Activated CD4-positive, alpha-beta memory T cell treated with anti-CD3 and anti-CD28 coated beads for 36 hours (primary cell): ENCODE measurements around the gene HLA-A. TPM values are rescaled to one million over a fixed set of nuclear protein-coding genes. Genes with fewer than 3 reads are reported as not detected.

Experiments used
- CTCF ChIA-PET: fragments of 350-600 bp; sonication (Branson Sonifier 250); formaldehyde crosslinking; loops from one replicate; lab custom pipeline; 2021; ENCODE audit warnings: antibody characterized with exemption, inconsistent platforms; lab: Charles Lee
- POLR2A ChIA-PET: fragments of 350-600 bp; sonication (Branson Sonifier 250); formaldehyde crosslinking; loops from one replicate; lab custom pipeline; 2021; ENCODE audit warnings: antibody characterized with exemption; lab: Charles Lee
- DNase-seq: peaks from one replicate; pipeline ENCODE4 v3.0.0-alpha.2; 2020
- H3K27ac Mint-ChIP-seq: one replicate; pipeline ENCODE4 v1.8.0; 2021; ENCODE audit warnings: mixed read lengths
- H3K27me3 Mint-ChIP-seq: one replicate; pipeline ENCODE4 v1.8.0; 2021; ENCODE audit warnings: mixed read lengths
- H3K36me3 Mint-ChIP-seq: one replicate; pipeline ENCODE4 v1.8.0; 2021; ENCODE audit warnings: mixed read lengths
- H3K4me1 Mint-ChIP-seq: one replicate; pipeline ENCODE4 v1.8.0; 2021; ENCODE audit warnings: low read depth, mixed read lengths
- H3K4me3 Mint-ChIP-seq: one replicate; pipeline ENCODE4 v1.8.0; 2021; ENCODE audit warnings: mild to moderate bottlenecking, mixed read lengths
- H3K9me3 Mint-ChIP-seq: one replicate; pipeline ENCODE4 v1.8.0; 2021; ENCODE audit warnings: mixed read lengths
- intact Hi-C: fragments of 100-400 bp; cut with micrococcal nuclease; formaldehyde crosslinking; loops from one replicate; pipeline ENCODE4 v1.15.1; 2023
- total RNA-seq, 2 experiments: library from RNA; stranded (reverse); gene quantifications; one replicate each; pipeline ENCODE4 v1.2.3, GENCODE V29; 2021

Gene HLA-A
- total RNA-seq = 1,000 to 10,000 TPM; 1,413 to 1,470 TPM

DNA sequence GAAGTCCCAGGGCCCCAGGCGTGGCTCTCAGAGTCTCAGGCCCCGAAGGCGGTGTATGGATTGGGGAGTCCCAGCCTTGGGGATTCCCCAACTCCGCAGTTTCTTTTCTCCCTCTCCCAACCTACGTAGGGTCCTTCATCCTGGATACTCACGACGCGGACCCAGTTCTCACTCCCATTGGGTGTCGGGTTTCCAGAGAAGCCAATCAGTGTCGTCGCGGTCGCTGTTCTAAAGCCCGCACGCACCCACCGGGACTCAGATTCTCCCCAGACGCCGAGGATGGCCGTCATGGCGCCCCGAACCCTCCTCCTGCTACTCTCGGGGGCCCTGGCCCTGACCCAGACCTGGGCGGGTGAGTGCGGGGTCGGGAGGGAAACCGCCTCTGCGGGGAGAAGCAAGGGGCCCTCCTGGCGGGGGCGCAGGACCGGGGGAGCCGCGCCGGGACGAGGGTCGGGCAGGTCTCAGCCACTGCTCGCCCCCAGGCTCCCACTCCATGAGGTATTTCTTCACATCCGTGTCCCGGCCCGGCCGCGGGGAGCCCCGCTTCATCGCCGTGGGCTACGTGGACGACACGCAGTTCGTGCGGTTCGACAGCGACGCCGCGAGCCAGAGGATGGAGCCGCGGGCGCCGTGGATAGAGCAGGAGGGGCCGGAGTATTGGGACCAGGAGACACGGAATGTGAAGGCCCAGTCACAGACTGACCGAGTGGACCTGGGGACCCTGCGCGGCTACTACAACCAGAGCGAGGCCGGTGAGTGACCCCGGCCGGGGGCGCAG lies at the start of gene HLA-A:
HLA-A (plus strand) TSS at position 258 of the 778 bp plus-strand sequence; CDS start at position 280, 22 bp downstream.
- H3K27me3 Mint-ChIP-seq = peaks cover 2% of the 10 kb centered on the region
- peak within 1 kb of the TSS; percentile 98 for H3K27ac Mint-ChIP-seq
- peak within 1 kb of the TSS; percentile 89 for H3K4me3 Mint-ChIP-seq
- peak; percentile 96 for DNase-seq
- POLR2A ChIA-PET = interaction anchor here (0.9 to 1.1 kb wide), 4 partner anchors 17 to 237 kb away, joined by 3 to 4 read pairs (median 3); no protein-coding TSS in a partner anchor
- no peaks in the 10 kb centered on the region for H3K9me3 Mint-ChIP-seq
- intact Hi-C loops = loop anchor here (1.0 to 5.0 kb wide), 4 partner anchors 15 to 118 kb away; partner anchors contain the start of gene POLR1H
- CTCF ChIA-PET = interaction anchor here (0.9 kb wide), 1 partner anchor 94 kb away, joined by 4 read pairs; no protein-coding TSS in a partner anchor
- peaks cover 51% of the 10 kb centered on the region for H3K4me1 Mint-ChIP-seq
- H3K36me3 Mint-ChIP-seq = peaks cover 46% of the 10 kb centered on the region

DNA sequence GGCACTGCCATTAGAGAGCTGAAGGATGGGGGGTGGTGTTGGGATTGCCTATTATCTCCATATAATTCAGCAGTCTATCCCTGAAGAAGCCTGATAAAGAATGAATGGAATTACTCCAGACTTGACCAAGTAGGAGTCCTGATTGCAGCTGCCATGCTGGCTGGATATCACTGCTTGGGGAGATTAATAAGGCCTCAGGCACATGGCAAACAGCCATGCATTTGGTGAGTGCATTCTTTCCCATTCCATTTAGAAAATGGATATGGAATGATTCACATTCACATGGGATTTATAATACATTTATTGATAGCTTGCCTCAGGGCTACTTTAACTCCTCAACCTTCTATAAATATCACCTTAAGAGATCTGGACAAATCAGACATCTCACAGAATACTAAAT lies 49.6 kb upstream of the HLA-A start:
- H3K9me3 Mint-ChIP-seq = no peaks in the 10 kb centered on the region
- intact Hi-C loops = no loop called here
- H3K4me1 Mint-ChIP-seq = peaks cover 9% of the 10 kb centered on the region
- no peak overlapping the region for H3K27ac Mint-ChIP-seq
- peaks cover 5% of the 10 kb centered on the region for H3K36me3 Mint-ChIP-seq
- no peak for DNase-seq
- H3K4me3 Mint-ChIP-seq = no peak overlapping the region
- POLR2A ChIA-PET = interaction anchor here (1.5 to 1.8 kb wide), 2 partner anchors 53 to 56 kb away, joined by 4 to 11 read pairs; no protein-coding TSS in a partner anchor
- CTCF ChIA-PET = no interaction called here
- H3K27me3 Mint-ChIP-seq = no peaks in the 10 kb centered on the region

DNA sequence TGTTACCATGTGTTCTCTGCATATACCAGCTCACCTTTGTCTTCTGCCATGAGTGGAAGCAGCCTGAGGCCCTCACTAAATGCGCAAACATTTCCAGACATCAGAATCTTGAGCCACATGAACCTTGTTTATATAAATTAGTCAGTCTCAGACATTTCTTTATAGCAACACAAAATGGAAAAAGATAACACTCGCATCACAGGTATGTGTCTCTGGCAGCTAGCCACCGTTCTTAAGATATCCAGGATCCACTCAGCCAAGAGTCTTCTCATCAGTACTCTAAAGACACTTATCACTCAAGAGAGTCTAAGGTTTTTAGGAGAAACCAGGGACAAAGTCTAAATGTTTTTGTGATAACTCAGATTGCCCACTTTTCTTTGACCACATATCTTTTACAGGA lies 43.1 kb upstream of the HLA-A start:
- H3K4me3 Mint-ChIP-seq = no peak overlapping the region
- DNase-seq = no peak
- ChIA-PET POLR2A (no interaction called here), CTCF (no interaction called here)
- no peaks in the 10 kb centered on the region for H3K36me3 Mint-ChIP-seq
- peaks cover 3% of the 10 kb centered on the region for H3K27me3 Mint-ChIP-seq
- intact Hi-C loops = no loop called here
- H3K27ac Mint-ChIP-seq = no peak overlapping the region
- H3K4me1 Mint-ChIP-seq = no peaks in the 10 kb centered on the region
- no peaks in the 10 kb centered on the region for H3K9me3 Mint-ChIP-seq

DNA sequence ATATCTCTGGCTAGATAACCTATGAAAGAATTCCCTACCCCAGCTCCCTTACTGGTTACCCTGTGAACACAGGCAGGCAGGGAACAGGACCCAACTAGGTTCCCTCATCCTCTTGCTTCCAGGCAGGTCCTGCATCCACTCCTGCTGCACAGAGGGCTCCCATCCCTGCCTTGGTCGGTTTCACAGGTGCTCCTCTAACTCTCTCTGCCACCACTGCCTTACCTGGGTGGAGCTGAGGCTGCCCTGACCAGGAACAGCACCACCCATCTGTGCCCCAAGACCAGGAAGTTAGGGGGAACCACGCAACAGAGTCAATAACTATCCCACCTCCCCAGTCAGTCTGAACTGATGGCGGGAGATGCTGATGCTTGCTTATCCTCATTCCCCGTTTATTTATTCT lies 37.0 kb upstream of the HLA-A start:
- Mint-ChIP-seq H3K4me1 (peaks cover 6% of the 10 kb centered on the region), H3K9me3 (no peaks in the 10 kb centered on the region), H3K36me3 (no peaks in the 10 kb centered on the region), H3K27me3 (no peaks in the 10 kb centered on the region), H3K27ac (no peak overlapping the region), H3K4me3 (no peak overlapping the region)
- intact Hi-C loops = no loop called here
- CTCF ChIA-PET = no interaction called here
- POLR2A ChIA-PET = no interaction called here
- DNase-seq = no peak

DNA sequence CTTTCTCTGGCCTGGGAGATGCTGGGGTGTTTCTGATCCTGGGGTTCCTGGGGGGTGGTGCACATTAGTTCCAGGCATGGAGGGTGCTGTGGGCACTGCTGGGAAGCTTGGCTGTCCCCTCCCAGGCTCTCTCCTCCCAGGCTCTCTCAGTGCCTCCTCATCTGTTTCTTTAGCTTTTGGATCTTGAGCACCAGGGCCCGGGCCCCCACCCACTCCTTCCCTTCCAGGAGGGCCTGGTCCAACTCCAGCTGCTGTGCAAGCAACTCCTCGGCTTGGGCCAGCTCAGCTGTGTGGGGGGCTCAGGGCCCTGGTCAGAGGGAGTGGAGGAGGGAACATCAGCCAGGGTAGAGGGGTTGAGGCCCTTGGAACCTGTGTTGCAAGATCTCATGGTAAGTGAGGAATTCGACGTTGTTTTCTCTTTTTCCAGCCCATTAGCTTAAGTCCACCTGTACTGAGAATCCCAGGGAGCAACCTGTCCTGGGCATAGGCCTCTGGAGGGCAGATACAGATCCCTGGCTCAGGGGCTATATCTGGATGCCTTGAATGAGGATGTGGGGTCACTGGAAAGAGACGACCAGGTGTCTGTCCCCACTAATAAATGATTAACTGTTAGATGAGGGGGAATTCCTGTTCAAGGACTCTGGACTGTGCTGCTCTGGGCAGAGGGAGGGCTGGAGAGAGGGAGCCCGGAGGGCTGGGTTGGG lies 34.5 kb upstream of the HLA-A start:
- Mint-ChIP-seq H3K4me3 (no peak overlapping the region), H3K27me3 (peaks cover 10% of the 10 kb centered on the region), H3K27ac (no peak overlapping the region), H3K4me1 (peaks cover 11% of the 10 kb centered on the region), H3K36me3 (no peaks in the 10 kb centered on the region), H3K9me3 (no peaks in the 10 kb centered on the region)
- DNase-seq = no peak
- ChIA-PET POLR2A (no interaction called here), CTCF (no interaction called here)
- intact Hi-C loops = no loop called here

DNA sequence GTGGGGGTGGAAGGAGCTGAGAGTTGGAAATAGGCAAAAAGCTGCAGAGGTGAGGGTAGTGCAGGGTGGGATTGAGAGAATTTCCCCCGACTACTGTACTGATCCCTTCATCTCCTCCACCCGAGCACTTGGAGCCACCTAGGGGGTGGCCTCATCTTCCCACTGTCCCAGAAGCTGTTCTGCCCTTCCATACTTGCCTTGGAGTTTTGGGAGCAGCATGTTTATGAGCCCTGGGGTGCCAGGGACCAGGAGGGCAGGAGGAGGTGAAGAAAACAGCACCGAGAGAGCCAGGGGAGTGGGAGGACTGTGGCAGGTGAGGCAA lies 34.0 kb upstream of the HLA-A start:
- POLR2A ChIA-PET = no interaction called here
- no peak for DNase-seq
- Mint-ChIP-seq H3K27me3 (peaks cover 12% of the 10 kb centered on the region), H3K36me3 (no peaks in the 10 kb centered on the region), H3K9me3 (no peaks in the 10 kb centered on the region), H3K27ac (no peak overlapping the region), H3K4me3 (no peak overlapping the region), H3K4me1 (peaks cover 11% of the 10 kb centered on the region)
- CTCF ChIA-PET = no interaction called here
- intact Hi-C loops = no loop called here

DNA sequence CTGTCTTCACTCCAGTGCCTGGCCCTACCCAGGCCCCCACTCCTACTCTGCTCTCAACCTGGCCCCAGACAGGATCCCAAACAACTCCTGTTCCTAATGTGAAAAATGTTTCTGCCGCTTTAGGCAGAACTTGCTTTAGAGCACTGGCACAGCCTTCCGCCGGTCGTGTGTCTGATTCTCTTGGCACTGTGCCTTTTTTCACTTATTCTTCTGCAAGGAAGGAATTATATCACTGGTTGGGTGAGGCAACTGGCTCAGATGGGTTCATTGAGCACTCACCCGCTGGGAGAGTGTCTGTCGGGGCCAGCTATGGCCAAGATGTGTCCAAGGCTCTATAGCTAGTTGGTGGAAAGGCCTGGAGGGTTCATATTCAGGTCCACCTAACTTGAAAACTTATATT lies 33.6 kb upstream of the HLA-A start:
- POLR2A ChIA-PET = no interaction called here
- Mint-ChIP-seq H3K27me3 (peaks cover 12% of the 10 kb centered on the region), H3K27ac (no peak overlapping the region), H3K4me1 (peaks cover 11% of the 10 kb centered on the region), H3K36me3 (no peaks in the 10 kb centered on the region), H3K9me3 (no peaks in the 10 kb centered on the region), H3K4me3 (no peak overlapping the region)
- DNase-seq = no peak
- CTCF ChIA-PET = no interaction called here
- intact Hi-C loops = no loop called here

DNA sequence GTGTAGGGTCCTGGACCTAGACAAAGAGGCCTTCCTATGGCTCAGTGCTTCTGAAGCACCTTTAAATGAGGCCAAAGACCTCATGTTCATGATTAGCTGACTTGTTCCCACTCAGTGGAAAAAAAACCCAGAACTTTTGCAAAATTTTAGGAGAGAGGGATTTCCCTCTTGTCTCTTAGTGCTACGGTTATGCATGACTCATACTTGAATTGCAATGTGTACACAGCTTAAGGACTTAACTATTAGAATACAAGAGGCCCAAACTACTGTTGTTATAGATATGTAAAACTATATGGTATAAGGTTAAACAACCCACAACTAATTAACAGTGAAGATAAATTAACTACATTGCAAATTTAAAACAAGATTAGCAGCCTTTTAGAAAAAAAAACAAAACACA lies 32.3 kb upstream of the HLA-A start:
- peaks cover 12% of the 10 kb centered on the region for H3K27me3 Mint-ChIP-seq
- POLR2A ChIA-PET = no interaction called here
- DNase-seq = no peak
- CTCF ChIA-PET = no interaction called here
- no peaks in the 10 kb centered on the region for H3K9me3 Mint-ChIP-seq
- intact Hi-C loops = no loop called here
- no peak overlapping the region for H3K4me3 Mint-ChIP-seq
- peaks cover 11% of the 10 kb centered on the region for H3K4me1 Mint-ChIP-seq
- H3K27ac Mint-ChIP-seq = no peak overlapping the region
- no peaks in the 10 kb centered on the region for H3K36me3 Mint-ChIP-seq

DNA sequence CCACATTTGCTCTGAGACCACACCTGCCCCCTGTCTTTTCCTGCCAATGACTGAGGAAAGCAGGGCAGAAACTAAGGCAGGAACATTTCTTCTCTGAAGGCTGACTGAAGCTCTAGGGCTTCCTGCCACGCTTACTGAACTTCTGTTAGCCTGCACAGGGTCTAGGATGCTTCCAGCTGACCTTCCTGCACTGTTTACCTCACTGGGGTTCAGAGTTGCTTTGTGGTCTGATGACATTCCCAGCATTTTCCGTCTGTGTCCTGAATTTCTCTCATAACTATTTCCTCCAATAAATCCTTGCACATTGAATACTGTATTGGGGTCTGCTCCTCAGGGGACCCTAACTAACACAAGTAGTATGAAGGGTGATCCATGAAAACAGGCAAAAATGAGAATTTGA lies 29.5 kb upstream of the HLA-A start:
- H3K36me3 Mint-ChIP-seq = no peaks in the 10 kb centered on the region

DNA sequence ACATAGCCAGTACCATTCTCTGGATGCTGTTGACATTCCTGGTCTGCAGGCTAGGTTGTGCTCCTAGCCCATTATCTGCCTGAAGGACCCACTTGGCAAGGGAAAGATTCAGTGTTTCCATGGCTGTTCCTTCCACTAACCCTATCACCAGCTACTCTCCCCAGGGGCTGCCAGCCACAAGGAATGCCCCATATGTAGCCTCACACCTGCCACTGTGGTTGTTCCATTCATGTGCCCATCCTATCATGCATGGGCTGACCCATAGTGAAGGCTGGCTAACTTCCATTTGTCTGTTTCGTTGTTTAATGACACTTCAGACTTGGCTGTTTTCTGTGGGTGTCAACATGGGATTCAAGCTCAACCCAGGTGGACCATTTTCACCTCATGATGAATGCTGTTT lies 25.6 kb upstream of the HLA-A start:
- ChIA-PET POLR2A (no interaction called here), CTCF (no interaction called here)
- H3K9me3 Mint-ChIP-seq = no peaks in the 10 kb centered on the region
- no peak overlapping the region for H3K27ac Mint-ChIP-seq
- intact Hi-C loops = no loop called here
- no peak overlapping the region for H3K4me3 Mint-ChIP-seq
- peaks cover 7% of the 10 kb centered on the region for H3K27me3 Mint-ChIP-seq
- no peaks in the 10 kb centered on the region for H3K36me3 Mint-ChIP-seq
- no peak for DNase-seq
- H3K4me1 Mint-ChIP-seq = no peaks in the 10 kb centered on the region

More for the DNA sequence above, 29.5 kb upstream of the HLA-A start:
- DNase-seq = no peak
- Mint-ChIP-seq H3K4me1 (peaks cover 11% of the 10 kb centered on the region), H3K9me3 (no peaks in the 10 kb centered on the region), H3K27me3 (peaks cover 12% of the 10 kb centered on the region), H3K4me3 (no peak overlapping the region), H3K27ac (no peak overlapping the region)
- CTCF ChIA-PET = no interaction called here
- intact Hi-C loops = no loop called here
- POLR2A ChIA-PET = no interaction called here

DNA sequence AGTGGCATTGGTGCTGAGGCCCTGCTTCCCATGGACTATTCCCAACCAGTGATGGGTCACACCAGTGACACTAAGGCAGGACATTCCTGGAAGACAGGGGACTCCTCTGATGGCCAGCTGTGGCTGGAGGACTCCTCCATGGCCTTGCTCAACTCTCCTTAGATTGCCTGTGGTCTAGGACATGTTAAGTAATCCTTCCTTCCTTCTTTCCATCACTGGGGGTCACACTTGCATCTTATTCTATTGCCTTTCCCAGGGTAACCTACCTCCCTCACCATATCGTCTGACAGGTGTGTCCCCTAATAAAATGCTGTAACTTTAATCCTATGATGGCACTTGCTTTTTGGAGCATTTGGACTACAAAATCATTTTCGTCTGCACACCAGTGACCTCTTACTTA lies 24.5 kb upstream of the HLA-A start:
- intact Hi-C loops = no loop called here
- Mint-ChIP-seq H3K4me1 (no peaks in the 10 kb centered on the region), H3K36me3 (no peaks in the 10 kb centered on the region), H3K27me3 (peaks cover 1% of the 10 kb centered on the region), H3K27ac (no peak overlapping the region), H3K9me3 (no peaks in the 10 kb centered on the region), H3K4me3 (no peak overlapping the region)
- ChIA-PET CTCF (no interaction called here), POLR2A (no interaction called here)
- no peak for DNase-seq

DNA sequence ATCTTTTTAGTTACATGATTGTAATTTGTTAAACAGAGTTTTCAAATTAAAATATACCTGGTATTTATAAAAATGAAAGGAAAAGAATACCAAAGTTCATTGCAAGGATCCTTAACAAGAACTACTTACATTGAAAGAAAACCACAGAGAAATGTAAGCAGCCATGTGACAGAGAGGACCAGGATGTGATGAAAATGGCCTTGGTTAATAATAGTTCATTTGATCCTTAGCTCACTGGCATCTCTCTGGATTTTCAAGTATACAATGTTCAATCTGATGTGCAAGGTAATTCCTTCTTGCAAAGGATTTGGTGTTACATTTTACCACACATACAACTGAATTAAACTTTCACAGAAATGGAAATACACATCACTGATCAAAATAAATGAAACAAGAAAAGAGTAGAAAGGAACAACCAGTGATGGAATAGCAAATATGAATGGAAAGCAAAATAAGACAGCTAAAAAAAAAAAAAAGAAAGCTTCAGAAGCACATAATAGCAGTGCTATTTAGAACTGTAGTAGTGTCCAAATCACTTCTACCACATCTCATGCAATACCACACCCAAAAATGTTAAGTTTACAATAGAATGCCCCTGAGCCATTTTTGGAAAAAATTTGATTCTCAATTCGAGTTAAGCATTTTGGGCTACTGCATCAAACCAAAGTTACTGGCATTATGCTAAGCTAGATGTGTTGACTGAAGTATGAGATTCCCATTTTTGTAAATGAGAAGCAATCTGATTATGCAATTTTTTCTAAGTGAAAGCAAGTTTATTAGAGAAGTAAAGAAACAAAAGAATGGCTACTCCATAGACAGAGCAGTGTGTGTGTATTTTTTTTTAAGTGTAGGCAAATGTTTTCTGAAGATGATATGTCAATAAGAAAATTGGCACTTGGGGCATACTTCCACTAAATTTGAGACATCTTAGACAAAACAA lies 22.6 kb upstream of the HLA-A start:
- Mint-ChIP-seq H3K36me3 (no peaks in the 10 kb centered on the region), H3K9me3 (no peaks in the 10 kb centered on the region), H3K27ac (no peak overlapping the region), H3K4me1 (peaks cover 4% of the 10 kb centered on the region), H3K4me3 (no peak overlapping the region), H3K27me3 (no peaks in the 10 kb centered on the region)
- POLR2A ChIA-PET = no interaction called here
- CTCF ChIA-PET = no interaction called here
- intact Hi-C loops = no loop called here
- DNase-seq = no peak
